ENCODE results near the gene GNB1.

Gene GNB1

GRCh38 chr1:1847061-1847850, 43.6 kb downstream of the GNB1 start:
- no peak overlapping the region for H2AFZ ChIP-seq (ENCODE audit: low read depth, low read length)
- no peak for DNase-seq
- H4K8ac ChIP-seq (ENCODE audit: low read length): no peak overlapping the region
- no peaks in the 10 kb centered on the region for H3K9me3 ChIP-seq (ENCODE audit: control insufficient read depth, low read length)
- H3K4me2 ChIP-seq (ENCODE audit: low read length, poor library complexity, severe bottlenecking): no peak overlapping the region
- no peak overlapping the region for H4K91ac ChIP-seq (ENCODE audit: low read length)
- no peak overlapping the region for H3K4ac ChIP-seq (ENCODE audit: low read depth in 1 of 2, low read length in 2 of 2)
- no peaks in the 10 kb centered on the region for H3K79me1 ChIP-seq (replicated peaks; ENCODE audit: low read length, poor library complexity, severe bottlenecking)
- no peak overlapping the region for H2BK5ac ChIP-seq (ENCODE audit: low read depth, low read length, poor library complexity, severe bottlenecking)
- peak overlapping the region; percentile 16 for H3K9ac ChIP-seq (ENCODE audit: low read length)
- H3K36me3 ChIP-seq (ENCODE audit: control insufficient read depth in 1 of 2, insufficient read depth in 2 of 2, low read depth in 1 of 2, low read length in 2 of 2): peaks cover 12 to 15% of the 10 kb centered on the region in 2 experiments
- no peak overlapping the region for H2BK15ac ChIP-seq (ENCODE audit: low read depth, poor library complexity, severe bottlenecking)
- no peak overlapping the region for H2BK120ac ChIP-seq (ENCODE audit: low read depth, low read length)
- H2BK12ac ChIP-seq (ENCODE audit: low read length in 2 of 2): no peak overlapping the region
- H3K4me1 ChIP-seq (ENCODE audit: control insufficient read depth, insufficient read depth, low read depth, low read length): peaks cover 8% of the 10 kb centered on the region
- H3K27me3 ChIP-seq (ENCODE audit: control insufficient read depth in 1 of 2, insufficient read depth in 1 of 2, low read length in 2 of 2): no peaks in the 10 kb centered on the region
- 62% methylated on average over 8 of the region's 8 CpGs for WGBS
- H3K23ac ChIP-seq (ENCODE audit: low read length in 2 of 2): peak overlapping the region in 1 of 2 experiments; percentile 9
- H2AK5ac ChIP-seq (ENCODE audit: low read length, severe bottlenecking): no peak overlapping the region
- no peak overlapping the region for H3K4me3 ChIP-seq (ENCODE audit: insufficient read depth in 1 of 2, low read depth in 1 of 2, low read length in 2 of 2)
- H3K18ac ChIP-seq (ENCODE audit: low read depth in 1 of 2, low read length in 2 of 2): no peak overlapping the region
- no peak overlapping the region for H3K14ac ChIP-seq (ENCODE audit: low read length in 2 of 2)
- H3K27ac ChIP-seq (ENCODE audit: low read length, poor library complexity, severe bottlenecking): no peak overlapping the region

GRCh38 chr1:1846386-1846918, 44.4 kb downstream of the GNB1 start:
- Histone ChIP-seq H3K27me3 (ENCODE audit: control insufficient read depth in 1 of 2, insufficient read depth in 1 of 2, low read length in 2 of 2) (no peaks in the 10 kb centered on the region), H2AFZ (ENCODE audit: low read depth, low read length) (no peak overlapping the region), H3K79me1 (replicated peaks; ENCODE audit: low read length, poor library complexity, severe bottlenecking) (no peaks in the 10 kb centered on the region), H4K8ac (ENCODE audit: low read length) (no peak overlapping the region), H3K9ac (ENCODE audit: low read length) (peak overlapping the region; percentile 16), H3K4me1 (ENCODE audit: control insufficient read depth, insufficient read depth, low read depth, low read length) (peaks cover 8% of the 10 kb centered on the region), H3K14ac (ENCODE audit: low read length in 2 of 2) (no peak overlapping the region), H3K4ac (ENCODE audit: low read depth in 1 of 2, low read length in 2 of 2) (no peak overlapping the region), H3K4me2 (ENCODE audit: low read length, poor library complexity, severe bottlenecking) (no peak overlapping the region), H3K9me3 (ENCODE audit: control insufficient read depth, low read length) (no peaks in the 10 kb centered on the region), H2BK120ac (ENCODE audit: low read depth, low read length) (no peak overlapping the region), H3K27ac (ENCODE audit: low read length, poor library complexity, severe bottlenecking) (no peak overlapping the region), H3K23ac (ENCODE audit: low read length in 2 of 2) (no peak overlapping the region), H3K4me3 (ENCODE audit: insufficient read depth in 1 of 2, low read depth in 1 of 2, low read length in 2 of 2) (no peak overlapping the region), H3K18ac (ENCODE audit: low read depth in 1 of 2, low read length in 2 of 2) (no peak overlapping the region), H3K36me3 (ENCODE audit: control insufficient read depth in 1 of 2, insufficient read depth in 2 of 2, low read depth in 1 of 2, low read length in 2 of 2) (peaks cover 9 to 15% of the 10 kb centered on the region in 2 experiments), H2BK12ac (ENCODE audit: low read length in 2 of 2) (no peak overlapping the region), H2BK5ac (ENCODE audit: low read depth, low read length, poor library complexity, severe bottlenecking) (no peak overlapping the region), H2AK5ac (ENCODE audit: low read length, severe bottlenecking) (no peak overlapping the region), H4K91ac (ENCODE audit: low read length) (no peak overlapping the region), H2BK15ac (ENCODE audit: low read depth, poor library complexity, severe bottlenecking) (no peak overlapping the region)
- no peak for DNase-seq
- WGBS: over 99% methylated on average over 5 of the region's 5 CpGs

- no peaks in the 10 kb centered on the region for H3K9me3 ChIP-seq (ENCODE audit: control insufficient read depth, low read length)
Observed at GRCh38 chr1:1842360-1843146, 48.3 kb downstream of the GNB1 start.

GRCh38 chr1:1841575-1841995, 49.3 kb downstream of the GNB1 start:
- peak; percentile 35 for DNase-seq
- Histone ChIP-seq H3K18ac (ENCODE audit: low read depth in 1 of 2, low read length in 2 of 2) (no peak overlapping the region), H2BK12ac (ENCODE audit: low read length in 2 of 2) (no peak overlapping the region), H3K4ac (ENCODE audit: low read depth in 1 of 2, low read length in 2 of 2) (no peak overlapping the region), H3K9ac (ENCODE audit: low read length) (peak overlapping the region; percentile 66), H4K91ac (ENCODE audit: low read length) (no peak overlapping the region), H3K36me3 (ENCODE audit: control insufficient read depth in 1 of 2, insufficient read depth in 2 of 2, low read depth in 1 of 2, low read length in 2 of 2) (peaks cover 11% of the 10 kb centered on the region in 2 experiments), H3K4me3 (ENCODE audit: insufficient read depth in 1 of 2, low read depth in 1 of 2, low read length in 2 of 2) (peak overlapping the region in 1 of 2 experiments; percentile 52), H3K79me1 (replicated peaks; ENCODE audit: low read length, poor library complexity, severe bottlenecking) (no peaks in the 10 kb centered on the region), H2AFZ (ENCODE audit: low read depth, low read length) (no peak overlapping the region), H2AK5ac (ENCODE audit: low read length, severe bottlenecking) (no peak overlapping the region), H3K27me3 (ENCODE audit: control insufficient read depth in 1 of 2, insufficient read depth in 1 of 2, low read length in 2 of 2) (no peaks in the 10 kb centered on the region), H3K14ac (ENCODE audit: low read length in 2 of 2) (no peak overlapping the region), H2BK15ac (ENCODE audit: low read depth, poor library complexity, severe bottlenecking) (no peak overlapping the region), H2BK5ac (ENCODE audit: low read depth, low read length, poor library complexity, severe bottlenecking) (no peak overlapping the region), H3K4me1 (ENCODE audit: control insufficient read depth, insufficient read depth, low read depth, low read length) (peaks cover 12% of the 10 kb centered on the region), H4K8ac (ENCODE audit: low read length) (no peak overlapping the region), H3K4me2 (ENCODE audit: low read length, poor library complexity, severe bottlenecking) (no peak overlapping the region), H3K23ac (ENCODE audit: low read length in 2 of 2) (no peak overlapping the region), H2BK120ac (ENCODE audit: low read depth, low read length) (no peak overlapping the region), H3K9me3 (ENCODE audit: control insufficient read depth, low read length) (no peaks in the 10 kb centered on the region), H3K27ac (ENCODE audit: low read length, poor library complexity, severe bottlenecking) (no peak overlapping the region)
- 98% methylated on average over 3 of the region's 3 CpGs for WGBS

More at GRCh38 chr1:1842360-1843146, 48.3 kb downstream of the GNB1 start:
- Histone ChIP-seq H4K91ac (ENCODE audit: low read length) (no peak overlapping the region), H3K79me1 (replicated peaks; ENCODE audit: low read length, poor library complexity, severe bottlenecking) (no peaks in the 10 kb centered on the region), H3K18ac (ENCODE audit: low read depth in 1 of 2, low read length in 2 of 2) (no peak overlapping the region), H2BK15ac (ENCODE audit: low read depth, poor library complexity, severe bottlenecking) (no peak overlapping the region), H3K9ac (ENCODE audit: low read length) (peak overlapping the region; percentile 12), H2BK12ac (ENCODE audit: low read length in 2 of 2) (no peak overlapping the region), H2BK5ac (ENCODE audit: low read depth, low read length, poor library complexity, severe bottlenecking) (no peak overlapping the region), H3K4me1 (ENCODE audit: control insufficient read depth, insufficient read depth, low read depth, low read length) (peaks cover 12% of the 10 kb centered on the region), H3K14ac (ENCODE audit: low read length in 2 of 2) (no peak overlapping the region), H2BK120ac (ENCODE audit: low read depth, low read length) (no peak overlapping the region), H2AK5ac (ENCODE audit: low read length, severe bottlenecking) (no peak overlapping the region), H3K27ac (ENCODE audit: low read length, poor library complexity, severe bottlenecking) (no peak overlapping the region), H3K4me2 (ENCODE audit: low read length, poor library complexity, severe bottlenecking) (no peak overlapping the region), H3K4me3 (ENCODE audit: insufficient read depth in 1 of 2, low read depth in 1 of 2, low read length in 2 of 2) (no peak overlapping the region), H3K4ac (ENCODE audit: low read depth in 1 of 2, low read length in 2 of 2) (no peak overlapping the region), H3K36me3 (ENCODE audit: control insufficient read depth in 1 of 2, insufficient read depth in 2 of 2, low read depth in 1 of 2, low read length in 2 of 2) (peaks cover 10 to 11% of the 10 kb centered on the region in 2 experiments), H2AFZ (ENCODE audit: low read depth, low read length) (no peak overlapping the region), H3K23ac (ENCODE audit: low read length in 2 of 2) (no peak overlapping the region), H4K8ac (ENCODE audit: low read length) (no peak overlapping the region), H3K27me3 (ENCODE audit: control insufficient read depth in 1 of 2, insufficient read depth in 1 of 2, low read length in 2 of 2) (no peaks in the 10 kb centered on the region)
- 94% methylated on average over 10 of the region's 11 CpGs for WGBS
- no peak for DNase-seq
